NT2/D1 (cell line): ENCODE results near the gene ARMC9.

Experiments
- SUZ12 ChIP-seq: IDR thresholded peaks from 2 replicates; pipeline ENCODE4 v1.6.1; 2011; ENCODE audit not compliant: insufficient read length, insufficient read depth; ENCODE audit errors: extremely low read depth
- YY1 ChIP-seq: IDR thresholded peaks from 2 replicates; pipeline ENCODE4 v1.6.1; 2011; ENCODE audit not compliant: insufficient read length, insufficient read depth
- ZNF274 ChIP-seq: IDR thresholded peaks from 2 replicates; pipeline ENCODE4 v1.6.1; 2011; ENCODE audit warnings: mild to moderate bottlenecking, low read depth, low read length

DNA sequence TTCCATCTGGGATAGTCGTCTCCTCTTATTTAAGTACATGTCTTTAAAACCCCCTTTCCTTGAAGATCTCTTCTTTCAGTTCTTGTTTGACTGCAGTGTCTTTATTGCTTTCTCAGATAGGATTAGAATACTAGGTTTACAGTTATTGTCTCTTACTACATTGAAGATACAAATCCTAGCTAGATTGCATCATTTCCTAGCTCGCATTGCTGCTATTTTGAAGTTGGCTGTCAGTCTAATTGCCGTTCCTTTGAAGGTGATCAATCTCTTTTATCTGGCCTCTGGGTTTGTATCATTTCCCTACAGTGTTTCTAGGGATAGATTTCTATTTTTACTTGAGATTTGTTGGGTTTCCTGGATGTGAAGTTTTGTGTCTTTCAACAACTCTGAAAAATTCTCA, 20.9 kb downstream of the ARMC9 start:
- TF ChIP-seq ZNF274 (no peak), YY1 (no peak), SUZ12 (no peak)
